Measurements from ENCODE around the gene OR1L8.
"Not testable (repeated sequence)": the region's sequence is repeated elsewhere in the genome, so short reads cannot be mapped to it uniquely, and the experiment has no call there.

Gene OR1L8

GRCh38 chr9:122551371-122551770 lies 31.8 kb downstream of the OR1L8 start:
- no peak overlapping the region for H3K4me3 ChIP-seq (ENCODE audit: low read depth, low read length)
- TF ChIP-seq CTCF (IDR thresholded peaks at IDR 0.05; ENCODE audit: insufficient read depth, low read length, missing control alignments), result no peak
- ChIA-PET CTCF (no interaction called here), POLR2A (no interaction called here)
- no peak for DNase-seq (ENCODE audit: low read depth, low spot score)

- no peak for TF ChIP-seq CTCF (IDR thresholded peaks at IDR 0.05; ENCODE audit: insufficient read depth, low read length, missing control alignments)
- no peak for DNase-seq (ENCODE audit: low read depth, low spot score)
- POLR2A ChIA-PET, result no interaction called here
These were observed 37.0 kb downstream of the OR1L8 start for GRCh38 chr9:122546196-122546595.

GRCh38 chr9:122538757-122539156 lies 44.4 kb downstream of the OR1L8 start:
- no peak overlapping the region for H3K4me3 ChIP-seq (ENCODE audit: low read depth, low read length)
- ChIA-PET CTCF (no interaction called here), POLR2A (no interaction called here)
- DNase-seq (ENCODE audit: low read depth, low spot score), result no peak
- TF ChIP-seq CTCF (IDR thresholded peaks at IDR 0.05; ENCODE audit: insufficient read depth, low read length, missing control alignments), result no peak

More at GRCh38 chr9:122546196-122546595, 37.0 kb downstream of the OR1L8 start:
- H3K4me3 ChIP-seq (ENCODE audit: low read depth, low read length), result no peak overlapping the region
- CTCF ChIA-PET, result no interaction called here

- DNase-seq (ENCODE audit: low read depth, low spot score); H3K4me3 ChIP-seq (ENCODE audit: low read depth, low read length); POLR2A ChIA-PET; CTCF ChIA-PET: not testable (repeated sequence)
These were observed 46.1 kb downstream of the OR1L8 start for GRCh38 chr9:122537066-122537465.

GRCh38 chr9:122536134-122536533 lies 47.0 kb downstream of the OR1L8 start:
- no peak overlapping the region for H3K4me3 ChIP-seq (ENCODE audit: low read depth, low read length)
- POLR2A ChIA-PET, result no interaction called here
- TF ChIP-seq CTCF (IDR thresholded peaks at IDR 0.05; ENCODE audit: insufficient read depth, low read length, missing control alignments), result no peak
- no peak for DNase-seq (ENCODE audit: low read depth, low spot score)
- CTCF ChIA-PET, result no interaction called here

- CTCF ChIA-PET; H3K4me3 ChIP-seq (ENCODE audit: low read depth, low read length); POLR2A ChIA-PET; DNase-seq (ENCODE audit: low read depth, low spot score): not testable (repeated sequence)
These were observed 52.0 kb downstream of the OR1L8 start for GRCh38 chr9:122531157-122531556.

- POLR2A ChIA-PET, result no interaction called here
- CTCF ChIA-PET, result no interaction called here
- DNase-seq (ENCODE audit: low read depth, low spot score), result no peak
These were observed 56.0 kb downstream of the OR1L8 start, which contains the start of gene OR1N1 for GRCh38 chr9:122527193-122527592. TSS of gene OR1N1 (minus strand) at chr9:122527293. CDS start at chr9:122527293, 0 bp downstream.

More at GRCh38 chr9:122527193-122527592, 56.0 kb downstream of the OR1L8 start, which contains the start of gene OR1N1:
- no peak for TF ChIP-seq CTCF (IDR thresholded peaks at IDR 0.05; ENCODE audit: insufficient read depth, low read length, missing control alignments)
- H3K4me3 ChIP-seq (ENCODE audit: low read depth, low read length), result no peak within 1 kb of the TSS

Measured in AG04449 (cell line).